Right lobe of liver (tissue), 6 donors: ENCODE results near the gene AMPD2. TPM values are rescaled to one million over a fixed set of nuclear protein-coding genes. Genes with fewer than 3 reads are reported as not detected.

Source experiments
- ATAC-seq, 4 donors: fragments of 200-7000 bp; cut with Tn5 transposase; one replicate each; pipeline ENCODE4 v1.9.1; 2020; ENCODE audit warnings: mild to moderate bottlenecking in 4 of 4, moderate library complexity in 4 of 4
- DNase-seq, 3 donors: peaks; one replicate each; pipeline ENCODE4 v3.0.0-alpha.2; 2020
- H3K27ac ChIP-seq, 3 donors: fragments of 200-600 bp; one replicate each; pipeline ENCODE4 v1.8.0; 2022
- H3K27me3 ChIP-seq, 2 donors: fragments of 200-600 bp; one replicate each; pipeline ENCODE4 v1.8.0; 2022
- H3K36me3 ChIP-seq, 4 donors: fragments of 200-600 bp; sonication (generic) in 1 of 4; one replicate each; pipeline versions ENCODE4 v1.5.1 to v1.8.0; 2017 to 2022; ENCODE audit warnings: control low read depth in 1 of 4
- H3K4me1 ChIP-seq, 4 donors: fragments of 200-600 bp; sonication (generic) in 1 of 4; one replicate each; pipeline versions ENCODE4 v1.5.1 to v1.8.0; 2017 to 2022; ENCODE audit warnings: control low read depth in 1 of 4
- H3K4me3 ChIP-seq, 3 donors: fragments of 200-600 bp; one replicate each; pipeline ENCODE4 v1.8.0; 2022
- H3K9me3 ChIP-seq, 4 donors: fragments of 200-600 bp; sonication (generic) in 1 of 4; one replicate each; pipeline versions ENCODE4 v1.5.1 to v1.8.0; 2017 to 2022; ENCODE audit warnings: control low read depth in 1 of 4
- CTCF ChIP-seq, 4 donors: fragments of 200-600 bp in 3 of 4; fragments of 450-650 bp in 1 of 4; IDR thresholded peaks; one replicate each; pipeline versions ENCODE4 v1.5.1 to v1.8.0; 2016 to 2022; ENCODE audit warnings: antibody characterized with exemption in 4 of 4, mild to moderate bottlenecking in 2 of 4
- POLR2A ChIP-seq: fragments of 450-650 bp; IDR thresholded peaks from one replicate; pipeline ENCODE4 v1.6.1; 2017; ENCODE audit warnings: antibody characterized with exemption, mild to moderate bottlenecking
- WGBS: methylation state at CpG from one replicate; pipeline ENCODE4 v1.1.6; 2018; ENCODE audit warnings: low coverage, low lambda C conversion rate; ENCODE audit not compliant: insufficient coverage; ENCODE audit errors: missing lambda C conversion rate; 5-methylcytosine and 5-hydroxymethylcytosine counted together
- intact Hi-C, 2 donors: fragments of 100-400 bp; cut with DNase I; formaldehyde crosslinking; loops; one replicate each; pipeline versions ENCODE4 v1.11.2 to v1.14.1; 2022
- total RNA-seq, 6 experiments: library from RNA; depleted of rRNA in 2 of 6; stranded (reverse); fragments of >200 nt in 2 of 6; fragmentation: NEBNext Ultra II Directional in 3 of 6; extraction: Animal tissue kit (Norgen Biotek cat#: 25700) in 3 of 6; gene quantifications; one replicate each; pipeline versions ENCODE4 v1.1.0 to v1.2.4, GENCODE V29; 2016 to 2023
- donor health status: DM: no; HTN: yes; CAD: no.
- donor health status: DM: no; HTN: no; CAD: no.
- donor health status: DM: no; HTN: no; CAD: no.
- donor health status: DM: no; HTN: yes; CAD: no.
- donor health status: DM: no; HTN: yes; CAD: no.

The AMPD2 gene
- total RNA-seq, 6 experiments from 2014 or later, result 29.1 to 59.1 (median 37.2) TPM

DNA sequence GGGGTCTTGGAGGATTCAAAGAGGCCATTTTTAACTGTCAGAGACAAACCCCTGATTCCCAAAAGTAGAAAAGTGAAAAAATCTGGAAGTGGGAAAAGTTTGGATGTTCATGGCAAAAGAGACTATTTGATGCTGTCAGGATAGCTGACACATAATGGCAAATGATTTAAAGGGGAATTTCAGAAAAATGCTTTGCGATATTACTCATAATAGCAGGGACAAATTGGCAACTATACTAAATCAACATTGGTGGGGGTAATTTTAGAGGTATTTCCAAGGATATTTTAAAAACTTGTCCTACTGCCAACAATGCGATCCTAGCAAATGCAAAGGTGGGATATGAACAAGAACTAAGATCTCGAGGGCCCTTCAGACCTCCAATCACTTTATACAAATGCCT is 31.0 kb downstream of the AMPD2 start:
- no peaks in the 10 kb centered on the region for H3K27me3 ChIP-seq
- WGBS, result 87% methylated on average over 3 of the region's 3 CpGs
- DNase-seq (no peak), ATAC-seq (no peak)
- intact Hi-C loops, result no loop called here
- H3K9me3 ChIP-seq, result no peaks in the 10 kb centered on the region
- TF ChIP-seq CTCF (IDR thresholded peaks at IDR 0.05), result no peak
- TF ChIP-seq POLR2A, result no peak
- no peaks in the 10 kb centered on the region for H3K36me3 ChIP-seq
- peaks cover 0 to 5% (median 0%) of the 10 kb centered on the region in 4 donors for H3K4me1 ChIP-seq
- no peak overlapping the region for H3K27ac ChIP-seq
- no peak overlapping the region for H3K4me3 ChIP-seq

DNA sequence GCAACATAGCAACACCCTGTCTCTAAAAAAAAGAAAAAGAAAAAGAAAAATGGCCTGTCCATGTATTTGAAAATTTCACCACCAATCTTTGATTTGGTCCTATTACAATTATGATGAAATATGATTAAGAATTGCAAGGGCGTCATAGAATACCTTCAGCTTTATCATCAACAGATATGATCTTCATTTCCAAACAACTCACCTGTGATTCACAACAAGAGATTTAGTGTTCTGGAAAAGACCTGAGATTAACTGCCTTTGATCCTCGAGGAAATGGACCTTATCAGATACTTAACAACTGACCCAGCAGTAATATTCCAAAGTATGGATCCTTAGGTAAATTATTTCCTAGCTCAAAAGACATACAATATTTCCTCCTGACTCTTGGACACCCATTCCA is 32.8 kb downstream of the AMPD2 start:
- Histone ChIP-seq H3K27ac (no peak overlapping the region), H3K9me3 (no peaks in the 10 kb centered on the region), H3K27me3 (no peaks in the 10 kb centered on the region), H3K36me3 (no peaks in the 10 kb centered on the region), H3K4me1 (peaks cover 0 to 5% (median 0%) of the 10 kb centered on the region in 4 donors), H3K4me3 (no peak overlapping the region)
- 77% methylated on average over 2 of the region's 2 CpGs for WGBS
- no peak for TF ChIP-seq POLR2A
- no peak for TF ChIP-seq CTCF (IDR thresholded peaks at IDR 0.05)
- ATAC-seq, result no peak
- intact Hi-C loops, result no loop called here
- DNase-seq, result no peak

DNA sequence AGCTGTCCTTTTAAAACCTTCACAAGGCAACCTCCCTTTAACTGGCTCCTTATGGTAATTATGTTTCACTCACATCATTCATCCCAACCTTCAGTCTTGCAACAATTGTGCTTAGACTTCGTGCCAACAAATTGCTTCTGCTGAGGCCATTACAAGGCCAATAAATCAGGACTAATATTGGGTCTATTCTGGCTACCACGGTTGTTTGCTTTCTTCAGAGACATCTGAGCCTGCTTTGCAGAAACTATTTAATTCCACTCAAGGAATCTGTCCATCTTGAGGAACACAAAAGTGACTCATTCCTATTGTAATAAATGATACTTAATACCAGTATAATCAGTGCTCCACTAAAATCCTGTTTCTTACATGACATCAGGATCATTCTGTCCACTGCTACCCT is 33.7 kb downstream of the AMPD2 start:
- no peaks in the 10 kb centered on the region for H3K9me3 ChIP-seq
- peaks cover 0 to 5% (median 0%) of the 10 kb centered on the region in 4 donors for H3K4me1 ChIP-seq
- intact Hi-C loops, result no loop called here
- H3K36me3 ChIP-seq, result no peaks in the 10 kb centered on the region
- TF ChIP-seq POLR2A (no peak), CTCF (IDR thresholded peaks at IDR 0.05) (no peak)
- ATAC-seq (no peak), DNase-seq (no peak)
- WGBS, result 73% methylated on average over 2 of the region's 2 CpGs
- H3K4me3 ChIP-seq, result no peak overlapping the region
- H3K27me3 ChIP-seq, result no peaks in the 10 kb centered on the region
- H3K27ac ChIP-seq, result no peak overlapping the region

GRCh38 chr1:109654519-109654918 is 34.9 kb downstream of the AMPD2 start:
- Histone ChIP-seq H3K27ac (no peak overlapping the region), H3K4me3 (no peak overlapping the region), H3K9me3 (no peaks in the 10 kb centered on the region), H3K36me3 (no peaks in the 10 kb centered on the region), H3K27me3 (no peaks in the 10 kb centered on the region), H3K4me1 (peaks cover 0 to 5% (median 0%) of the 10 kb centered on the region in 4 donors)
- ATAC-seq, result no peak
- intact Hi-C loops, result no loop called here
- WGBS, result 90% methylated on average over 9 of the region's 12 CpGs
- DNase-seq, result no peak
- no peak for TF ChIP-seq CTCF (IDR thresholded peaks at IDR 0.05)
- TF ChIP-seq POLR2A, result no peak
